ENCODE data around the gene RAPSN.

GRCh38 chr11:47495856-47496217 is 46.9 kb upstream of the RAPSN start:
- TF ChIP-seq, protein P1, sequence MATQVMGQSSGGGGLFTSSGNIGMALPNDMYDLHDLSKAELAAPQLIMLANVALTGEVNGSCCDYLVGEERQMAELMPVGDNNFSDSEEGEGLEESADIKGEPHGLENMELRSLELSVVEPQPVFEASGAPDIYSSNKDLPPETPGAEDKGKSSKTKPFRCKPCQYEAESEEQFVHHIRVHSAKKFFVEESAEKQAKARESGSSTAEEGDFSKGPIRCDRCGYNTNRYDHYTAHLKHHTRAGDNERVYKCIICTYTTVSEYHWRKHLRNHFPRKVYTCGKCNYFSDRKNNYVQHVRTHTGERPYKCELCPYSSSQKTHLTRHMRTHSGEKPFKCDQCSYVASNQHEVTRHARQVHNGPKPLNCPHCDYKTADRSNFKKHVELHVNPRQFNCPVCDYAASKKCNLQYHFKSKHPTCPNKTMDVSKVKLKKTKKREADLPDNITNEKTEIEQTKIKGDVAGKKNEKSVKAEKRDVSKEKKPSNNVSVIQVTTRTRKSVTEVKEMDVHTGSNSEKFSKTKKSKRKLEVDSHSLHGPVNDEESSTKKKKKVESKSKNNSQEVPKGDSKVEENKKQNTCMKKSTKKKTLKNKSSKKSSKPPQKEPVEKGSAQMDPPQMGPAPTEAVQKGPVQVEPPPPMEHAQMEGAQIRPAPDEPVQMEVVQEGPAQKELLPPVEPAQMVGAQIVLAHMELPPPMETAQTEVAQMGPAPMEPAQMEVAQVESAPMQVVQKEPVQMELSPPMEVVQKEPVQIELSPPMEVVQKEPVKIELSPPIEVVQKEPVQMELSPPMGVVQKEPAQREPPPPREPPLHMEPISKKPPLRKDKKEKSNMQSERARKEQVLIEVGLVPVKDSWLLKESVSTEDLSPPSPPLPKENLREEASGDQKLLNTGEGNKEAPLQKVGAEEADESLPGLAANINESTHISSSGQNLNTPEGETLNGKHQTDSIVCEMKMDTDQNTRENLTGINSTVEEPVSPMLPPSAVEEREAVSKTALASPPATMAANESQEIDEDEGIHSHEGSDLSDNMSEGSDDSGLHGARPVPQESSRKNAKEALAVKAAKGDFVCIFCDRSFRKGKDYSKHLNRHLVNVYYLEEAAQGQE (IDR thresholded peaks at IDR 0.05; ENCODE audit: unreplicated experiment) = no peak
- TF ChIP-seq, protein P2, sequence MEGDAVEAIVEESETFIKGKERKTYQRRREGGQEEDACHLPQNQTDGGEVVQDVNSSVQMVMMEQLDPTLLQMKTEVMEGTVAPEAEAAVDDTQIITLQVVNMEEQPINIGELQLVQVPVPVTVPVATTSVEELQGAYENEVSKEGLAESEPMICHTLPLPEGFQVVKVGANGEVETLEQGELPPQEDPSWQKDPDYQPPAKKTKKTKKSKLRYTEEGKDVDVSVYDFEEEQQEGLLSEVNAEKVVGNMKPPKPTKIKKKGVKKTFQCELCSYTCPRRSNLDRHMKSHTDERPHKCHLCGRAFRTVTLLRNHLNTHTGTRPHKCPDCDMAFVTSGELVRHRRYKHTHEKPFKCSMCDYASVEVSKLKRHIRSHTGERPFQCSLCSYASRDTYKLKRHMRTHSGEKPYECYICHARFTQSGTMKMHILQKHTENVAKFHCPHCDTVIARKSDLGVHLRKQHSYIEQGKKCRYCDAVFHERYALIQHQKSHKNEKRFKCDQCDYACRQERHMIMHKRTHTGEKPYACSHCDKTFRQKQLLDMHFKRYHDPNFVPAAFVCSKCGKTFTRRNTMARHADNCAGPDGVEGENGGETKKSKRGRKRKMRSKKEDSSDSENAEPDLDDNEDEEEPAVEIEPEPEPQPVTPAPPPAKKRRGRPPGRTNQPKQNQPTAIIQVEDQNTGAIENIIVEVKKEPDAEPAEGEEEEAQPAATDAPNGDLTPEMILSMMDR (conservative IDR thresholded peaks at IDR 0.05; ENCODE audit: low read depth in 2 of 2) = no peak
- TF ChIP-seq EZH2phosphoT487 (IDR thresholded peaks at IDR 0.05; ENCODE audit: unreplicated experiment) = no peak
- TF ChIP-seq CREB1 (CRISPR knock-in tag; IDR thresholded peaks at IDR 0.05; ENCODE audit: low read depth) = no peak
- TF ChIP-seq POLR2AphosphoS5 (IDR thresholded peaks at IDR 0.05; ENCODE audit: low read depth) = no peak
- TF ChIP-seq EZH2 (IDR thresholded peaks at IDR 0.05; ENCODE audit: low read depth, unreplicated experiment) = no peak
- no peak for TF ChIP-seq JUNB (IDR thresholded peaks at IDR 0.05; ENCODE audit: unreplicated experiment)
